GM21529 (cell line): ENCODE data around the gene FBXO30.
A peak's percentile ranks its signal among the peaks of the same experiment; 100 is the strongest.

ENCODE experiments used
- ATAC-seq: cut with Tn5 transposase; IDR thresholded peaks from one replicate; pipeline ENCODE4 v1.9.1; 2021; ENCODE audit not compliant: unreplicated experiment

Gene FBXO30

DNA sequence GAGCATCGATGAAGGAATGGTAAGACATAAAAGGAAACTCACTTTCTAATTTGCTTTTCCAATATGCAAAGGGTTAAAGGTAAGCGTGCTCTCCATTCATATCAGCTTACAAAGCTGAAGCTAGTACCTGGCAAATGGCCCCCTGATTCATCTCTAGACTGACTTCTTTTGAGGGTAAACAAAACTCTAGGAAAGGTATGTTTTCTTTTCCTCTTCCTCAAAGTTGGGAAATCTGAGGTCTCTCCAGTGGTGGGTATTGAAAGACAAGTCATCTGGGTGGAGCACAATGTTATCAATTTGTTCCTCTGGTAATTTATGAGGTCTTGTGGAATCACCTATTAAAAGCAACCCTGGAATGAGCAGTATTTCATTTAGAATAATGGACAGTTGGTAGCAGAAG lies 7.9 kb upstream of the FBXO30 start:
- no peak for ATAC-seq

DNA sequence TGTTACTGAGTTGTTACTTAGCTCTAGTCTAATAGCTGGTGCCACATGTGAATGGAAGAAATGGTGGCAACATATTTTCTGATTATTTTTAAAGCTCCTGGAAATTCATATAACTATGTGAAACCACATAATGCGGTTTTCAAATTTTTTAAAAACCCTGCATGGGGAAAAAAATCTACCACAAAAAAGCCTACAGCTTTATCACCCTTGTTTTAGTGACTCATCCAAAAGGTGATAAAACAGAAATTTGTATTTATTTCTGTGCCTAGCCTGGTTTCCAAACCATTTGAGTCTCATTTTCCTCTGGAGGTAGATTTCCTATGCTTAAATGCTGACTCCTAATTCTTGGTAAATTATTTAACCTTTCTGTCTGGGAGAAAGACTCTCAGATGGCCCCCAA lies 5.4 kb upstream of the FBXO30 start:
- no peak for ATAC-seq

DNA sequence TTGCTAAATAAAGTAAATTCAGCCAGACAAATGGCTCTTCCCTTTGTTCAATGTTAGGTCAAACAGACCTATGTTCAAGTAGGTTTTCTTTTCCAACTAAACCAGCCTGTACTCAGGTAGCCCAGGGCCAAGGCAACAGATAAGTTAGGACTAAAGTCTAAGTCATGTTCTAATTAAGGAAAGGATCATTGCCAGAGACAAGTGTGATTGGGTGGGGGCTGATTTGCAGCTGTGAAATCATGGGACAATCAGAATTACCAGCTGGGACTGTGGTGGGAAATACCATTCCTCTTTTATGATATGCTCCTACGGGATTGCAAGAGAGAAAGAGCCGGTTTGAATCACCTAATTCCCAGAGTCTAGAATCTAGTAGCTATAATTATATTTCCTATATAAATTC lies 4.2 kb upstream of the FBXO30 start:
- no peak for ATAC-seq

DNA sequence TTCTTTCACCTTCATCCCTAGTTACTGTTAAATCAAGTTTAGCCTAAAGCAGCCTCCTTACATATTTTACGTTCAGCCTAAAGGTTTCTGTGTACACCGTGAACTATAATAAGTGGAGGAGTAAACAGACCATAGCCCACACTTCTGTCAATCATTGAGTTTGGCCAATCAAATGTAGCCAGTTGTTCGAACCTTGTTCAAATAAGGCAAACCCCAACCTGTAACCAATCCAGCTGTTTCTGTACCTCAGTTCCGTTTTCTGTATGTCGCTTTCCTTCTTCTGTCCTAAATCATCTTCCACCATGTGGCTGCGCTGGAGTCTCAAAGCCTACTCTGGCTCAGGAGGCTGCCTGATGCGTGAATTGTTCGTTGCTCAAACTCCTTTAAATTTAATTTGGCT lies 1.8 kb upstream of the FBXO30 start:
- ATAC-seq: no peak

DNA sequence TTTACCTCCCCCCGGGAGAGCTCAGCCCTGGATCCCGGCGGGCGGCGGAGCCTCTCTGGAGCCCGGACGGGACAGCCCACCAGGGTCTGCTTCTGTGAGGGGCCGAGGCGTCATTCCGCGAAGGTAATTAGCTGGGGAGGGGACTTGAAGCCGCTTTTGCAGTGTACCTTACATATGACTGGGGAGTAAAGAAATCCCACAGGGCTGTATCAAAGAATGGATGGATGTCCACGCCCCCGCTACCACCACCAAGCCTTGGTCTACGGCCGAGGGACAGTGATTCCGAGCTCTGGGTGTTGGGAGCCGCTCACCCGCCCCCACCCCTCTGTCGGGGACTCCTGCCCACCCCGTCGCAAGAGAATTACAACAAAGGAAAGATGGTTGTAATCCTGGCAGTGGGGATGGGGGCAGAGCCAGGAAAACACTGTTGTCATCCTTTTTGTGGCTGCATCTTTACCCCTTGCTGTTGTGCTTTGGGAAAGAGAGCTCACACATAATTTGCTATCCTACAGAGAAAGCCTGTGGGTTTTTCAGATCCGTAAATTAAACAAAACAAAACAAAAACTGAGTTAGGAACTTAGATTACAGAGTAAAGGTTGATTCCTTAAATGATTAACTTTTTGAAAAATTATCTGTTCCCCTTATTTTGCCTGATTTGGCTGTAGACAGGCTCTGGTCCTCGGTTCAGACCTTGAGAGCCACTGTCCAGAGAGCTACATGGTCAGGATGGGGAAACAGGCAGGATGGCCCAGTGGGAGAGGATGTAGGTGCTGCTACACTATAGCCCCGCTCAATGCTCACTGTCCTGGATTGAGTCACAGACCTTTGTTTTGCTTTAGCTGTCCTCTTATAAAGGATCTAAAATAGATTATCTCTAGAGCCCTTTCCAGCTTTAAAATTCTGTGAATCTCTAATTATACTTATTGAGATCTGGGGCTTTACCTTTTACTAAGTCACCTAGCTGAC lies 997 bp upstream of the FBXO30 start:
- ATAC-seq: peak; percentile 2

DNA sequence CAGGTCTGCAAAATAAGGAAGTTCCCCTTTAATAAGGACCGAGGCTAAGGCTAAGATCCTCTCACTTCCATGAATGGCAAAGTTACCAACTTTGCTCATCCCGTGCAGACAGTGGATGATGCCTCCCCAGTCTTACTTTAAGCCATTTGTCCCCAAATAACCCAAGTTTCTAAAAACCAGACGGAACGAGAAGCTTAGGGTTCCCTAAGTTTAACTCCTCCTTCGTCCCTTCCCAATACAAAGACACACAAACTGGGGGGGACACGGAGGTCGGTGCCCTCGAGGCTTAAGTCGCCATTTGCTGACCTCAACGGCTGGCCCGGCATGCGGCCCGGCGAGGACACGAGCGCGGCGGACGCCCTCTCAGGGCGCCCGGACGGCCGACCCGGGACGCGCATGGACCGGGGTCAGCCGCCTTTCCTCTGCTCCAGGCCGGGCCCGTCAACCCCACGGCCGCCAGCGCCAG lies 527 bp downstream of the FBXO30 start:
- ATAC-seq: peak; percentile 22

DNA sequence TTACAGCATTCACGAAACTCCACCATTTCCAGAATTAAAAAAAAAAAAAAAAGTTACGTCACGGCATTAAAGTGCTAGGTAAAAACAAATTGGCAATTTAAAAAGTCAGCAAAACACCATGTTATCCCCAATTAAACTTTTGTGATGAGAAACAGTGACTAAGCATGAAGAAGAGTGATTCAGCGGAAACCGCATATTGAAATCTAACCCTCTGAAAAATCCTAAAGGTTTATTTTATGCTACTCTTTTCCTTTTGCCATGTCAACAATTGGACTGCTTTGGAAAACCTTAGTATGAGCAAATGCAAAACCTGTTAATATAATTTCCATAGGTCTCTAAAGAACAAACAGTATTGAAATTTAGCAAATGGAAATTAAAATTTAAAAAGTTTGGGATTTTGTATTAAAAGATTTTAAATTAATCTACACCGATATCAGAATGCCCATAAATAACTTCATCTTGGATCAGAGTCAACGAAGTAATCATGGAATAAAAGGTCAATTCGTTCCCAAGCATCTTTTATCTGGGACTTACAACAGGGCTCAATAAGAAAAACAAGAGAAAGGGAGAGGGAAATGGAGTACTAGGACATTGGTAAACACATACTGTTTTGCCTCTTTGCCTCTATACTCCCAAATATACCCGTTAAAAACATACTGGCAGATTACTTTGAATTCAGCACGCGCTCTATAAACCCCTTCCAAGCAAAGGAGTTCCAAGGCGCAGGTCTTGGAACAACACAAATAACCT lies 1.1 kb downstream of the FBXO30 start:
- no peak for ATAC-seq

DNA sequence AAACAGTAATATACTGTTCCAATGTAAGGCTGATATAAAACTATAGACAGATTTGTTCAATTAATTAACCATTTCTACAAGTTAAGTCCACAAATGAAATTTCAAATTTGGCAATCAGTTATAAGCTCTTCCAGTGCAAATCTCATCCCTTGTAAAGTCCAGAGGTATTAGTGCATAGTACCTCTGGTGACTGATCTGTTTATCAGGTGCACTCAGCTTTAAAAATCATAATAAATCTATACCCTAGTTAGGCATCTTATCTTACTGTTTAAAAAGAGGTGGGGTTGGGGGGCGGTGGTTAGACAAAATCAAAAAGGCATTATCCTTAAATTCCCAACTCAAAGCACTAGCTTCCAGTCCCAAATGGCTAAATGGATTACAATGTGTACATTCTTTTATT lies 2.9 kb downstream of the FBXO30 start:
- ATAC-seq: no peak

DNA sequence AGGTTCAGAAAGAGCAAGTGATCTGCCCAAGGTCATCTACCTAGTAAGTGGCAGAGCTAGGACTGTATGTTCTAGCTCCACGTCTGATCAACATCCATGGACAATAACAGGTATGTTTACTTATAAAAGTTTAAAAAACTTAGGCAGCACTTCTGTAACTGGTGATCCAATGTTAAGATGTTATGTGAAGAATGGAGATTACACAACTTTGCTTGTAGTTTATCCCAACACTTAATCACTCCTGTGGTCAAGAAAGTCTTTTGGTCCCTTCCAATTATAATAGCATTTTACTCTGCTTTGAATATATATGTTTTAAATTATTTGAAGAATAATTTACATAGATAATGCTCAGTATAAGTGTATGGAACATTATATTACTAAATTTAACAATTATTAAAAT lies 4.8 kb downstream of the FBXO30 start:
- no peak for ATAC-seq

DNA sequence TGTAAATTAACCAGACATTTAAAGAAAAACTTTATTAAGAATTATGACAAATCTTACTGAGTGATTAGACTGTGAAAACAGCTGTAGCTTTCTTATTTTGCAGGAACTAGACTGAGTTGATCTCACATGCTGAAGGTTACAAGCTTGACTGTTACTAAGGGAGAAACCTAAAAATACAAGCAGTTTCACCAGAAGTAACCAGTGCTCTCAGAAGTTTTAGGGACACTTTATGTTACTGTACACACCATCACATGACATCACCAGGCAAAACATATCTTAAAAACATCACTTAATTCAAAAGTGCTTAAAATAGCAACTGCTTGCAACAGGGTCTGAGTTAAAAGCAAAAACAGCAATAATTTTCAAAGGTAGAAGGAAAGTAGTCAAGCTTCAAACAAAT lies 5.4 kb downstream of the FBXO30 start:
- peak; percentile 86 for ATAC-seq

DNA sequence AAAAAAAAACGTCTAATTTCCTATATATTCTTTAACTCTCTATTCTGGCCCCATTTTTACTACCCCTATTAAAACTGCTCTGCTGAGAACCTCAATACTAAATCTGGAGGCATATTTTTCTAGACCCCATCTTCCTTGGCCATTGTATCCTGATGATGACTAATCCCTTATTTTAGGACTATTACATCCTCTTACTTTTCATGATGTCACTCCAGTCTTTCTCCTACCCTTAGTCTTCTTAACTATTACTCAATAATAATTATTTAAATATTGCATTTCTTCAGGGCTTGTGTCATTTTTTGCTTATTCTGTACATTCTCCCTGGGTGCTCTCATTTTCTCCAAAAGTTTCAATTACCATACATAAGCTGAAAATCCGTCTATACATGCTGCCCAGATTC lies 6.4 kb downstream of the FBXO30 start:
- no peak for ATAC-seq

DNA sequence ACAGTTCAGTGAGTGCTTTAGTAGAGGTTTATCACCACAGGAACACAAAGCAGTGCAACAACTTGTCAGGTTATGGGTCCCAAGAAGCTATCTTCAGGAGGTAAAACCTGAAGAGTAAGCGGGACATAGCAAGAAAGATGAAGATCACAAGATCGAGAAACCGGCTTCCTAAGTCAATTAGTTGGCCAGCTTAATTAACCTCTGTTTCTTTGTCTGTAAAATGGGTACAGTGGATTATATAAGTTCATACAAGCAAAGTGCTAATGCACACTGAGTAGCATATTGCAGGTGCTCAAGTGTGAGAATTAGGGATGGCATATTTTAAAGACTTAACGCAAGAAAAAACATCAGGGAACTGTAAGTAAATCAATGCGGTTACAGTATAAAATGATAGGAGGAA lies 12.5 kb downstream of the FBXO30 start:
- ATAC-seq: no peak

DNA sequence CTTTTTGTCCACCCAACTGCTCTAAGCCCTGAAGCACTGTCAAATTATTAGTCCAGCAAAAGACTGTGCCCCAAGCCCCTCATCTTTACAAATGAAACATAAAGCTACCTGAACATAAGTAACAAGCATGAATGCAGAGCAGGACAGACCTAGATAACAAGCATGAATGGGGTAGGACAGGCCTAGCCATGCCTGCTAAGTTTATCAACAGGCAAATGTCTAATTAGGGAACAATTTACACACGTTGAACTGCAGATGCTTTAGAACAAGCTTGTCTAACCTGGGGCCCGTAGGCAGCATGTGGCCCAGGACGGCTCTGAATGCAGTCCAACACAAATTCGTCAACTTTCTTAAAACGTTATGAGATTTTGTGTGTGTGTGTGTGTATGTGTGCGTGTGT lies 13.6 kb downstream of the FBXO30 start:
- ATAC-seq: no peak

DNA sequence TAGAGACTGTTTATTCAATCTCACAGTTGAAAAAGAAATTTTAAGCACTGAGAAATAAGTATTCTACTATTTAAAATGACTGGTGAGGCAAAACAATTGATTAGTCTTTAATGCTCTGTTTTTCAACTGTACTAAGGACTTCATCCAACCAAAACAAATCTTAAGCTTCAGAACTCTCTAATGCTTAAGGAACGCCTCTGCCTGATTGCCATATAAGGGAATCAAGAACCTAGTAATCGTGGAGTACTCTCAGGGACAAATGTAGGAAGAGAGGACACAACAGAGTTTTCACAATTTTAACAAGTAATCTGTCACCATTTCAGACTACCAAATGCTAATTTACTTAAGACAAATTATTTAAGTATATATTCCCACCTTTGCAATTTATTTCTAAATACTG lies 16.1 kb downstream of the FBXO30 start:
- ATAC-seq: no peak

DNA sequence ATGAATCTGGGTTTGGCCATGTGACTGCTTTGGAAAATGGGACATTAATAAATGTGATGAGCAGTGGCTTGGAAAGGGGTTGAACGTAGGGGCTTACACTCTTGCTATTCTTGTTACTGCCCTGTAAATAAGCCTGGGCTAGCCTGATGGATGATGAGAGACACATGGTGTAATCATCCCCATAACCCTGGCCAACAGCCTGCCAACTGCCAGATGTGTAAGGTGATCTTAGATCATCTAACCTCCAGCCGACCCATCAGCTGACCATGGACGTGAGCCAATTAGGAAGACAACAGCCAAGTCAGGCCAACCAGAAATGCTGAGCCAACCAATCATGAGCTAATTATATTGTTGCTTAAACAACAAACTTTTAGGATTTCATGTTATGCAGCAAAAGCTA lies 25.2 kb downstream of the FBXO30 start:
- ATAC-seq: no peak

DNA sequence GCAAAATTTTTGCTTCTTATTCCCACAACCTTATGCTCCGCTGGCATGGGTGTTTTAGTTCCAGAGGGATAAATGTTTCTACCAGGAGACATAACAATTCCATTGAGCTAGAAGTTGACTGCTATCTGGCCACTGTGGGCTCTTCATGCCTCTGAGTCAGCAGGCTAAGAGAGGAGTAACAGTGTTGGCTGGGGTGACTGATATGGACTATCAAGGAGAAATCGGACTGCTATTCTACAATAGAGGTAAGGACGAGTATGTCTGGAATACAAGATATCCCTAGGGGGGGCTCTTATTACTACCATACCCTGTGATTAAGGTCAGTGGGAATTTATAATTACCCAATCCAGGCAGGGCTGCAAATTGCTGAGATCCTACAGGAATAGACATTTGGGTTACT lies 26.9 kb downstream of the FBXO30 start:
- no peak for ATAC-seq

DNA sequence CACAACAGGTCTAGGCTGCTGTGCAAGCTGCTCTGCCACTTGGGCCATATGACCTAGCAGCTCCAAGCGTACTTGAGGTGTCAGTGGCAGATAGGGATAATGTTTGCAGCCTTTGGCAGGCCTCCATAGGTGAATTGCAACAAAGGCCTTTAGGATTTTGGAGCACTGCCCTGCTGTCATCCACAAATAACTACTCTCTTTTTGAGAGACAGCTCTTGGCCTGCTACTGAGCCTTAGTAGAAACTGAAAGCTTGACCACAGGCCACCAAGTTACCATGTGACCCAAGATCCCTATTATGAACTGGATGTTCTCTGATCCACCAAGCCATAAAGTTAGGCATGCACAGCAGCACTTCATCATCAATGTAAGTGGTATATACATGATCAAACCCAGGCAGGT lies 29.9 kb downstream of the FBXO30 start:
- peak; percentile 75 for ATAC-seq

DNA sequence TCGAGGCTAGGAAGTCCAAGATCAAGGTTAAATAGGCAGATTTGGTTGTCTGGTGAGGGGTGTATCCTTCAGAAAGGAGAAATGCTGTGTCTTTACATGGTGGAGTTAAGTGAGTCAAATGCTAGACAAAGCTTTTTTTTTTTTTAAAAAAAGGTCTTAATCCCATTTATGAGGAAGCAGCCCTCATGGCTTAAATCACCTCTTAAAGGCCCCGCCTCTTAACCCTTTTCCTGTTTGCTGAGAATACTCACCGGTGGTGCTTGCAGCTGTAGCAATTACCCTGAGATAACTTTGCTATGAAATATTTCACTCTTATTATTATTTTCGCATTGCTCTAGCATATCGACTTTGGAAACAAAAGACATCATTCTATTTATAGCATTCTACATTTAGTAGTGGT lies 30.8 kb downstream of the FBXO30 start:
- no peak for ATAC-seq

DNA sequence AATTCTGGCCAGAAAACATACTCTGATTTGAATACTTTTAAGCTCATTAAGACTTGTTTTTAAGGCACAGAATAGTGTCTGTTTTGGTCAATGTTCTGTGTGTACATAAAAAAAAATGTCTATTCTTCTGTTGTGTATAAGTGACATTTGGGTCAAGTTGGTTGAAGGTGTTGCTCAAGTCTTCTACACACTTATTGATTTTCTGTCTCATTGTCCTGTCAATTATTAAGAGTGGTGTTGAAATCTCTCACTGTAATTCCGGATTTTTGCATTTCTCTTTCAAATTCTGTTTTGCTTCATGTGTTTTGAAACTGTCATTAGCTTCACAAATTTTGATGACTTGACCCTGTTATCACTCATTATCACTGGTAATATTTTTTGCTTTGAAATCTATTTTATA lies 41.7 kb downstream of the FBXO30 start:
- no peak for ATAC-seq

DNA sequence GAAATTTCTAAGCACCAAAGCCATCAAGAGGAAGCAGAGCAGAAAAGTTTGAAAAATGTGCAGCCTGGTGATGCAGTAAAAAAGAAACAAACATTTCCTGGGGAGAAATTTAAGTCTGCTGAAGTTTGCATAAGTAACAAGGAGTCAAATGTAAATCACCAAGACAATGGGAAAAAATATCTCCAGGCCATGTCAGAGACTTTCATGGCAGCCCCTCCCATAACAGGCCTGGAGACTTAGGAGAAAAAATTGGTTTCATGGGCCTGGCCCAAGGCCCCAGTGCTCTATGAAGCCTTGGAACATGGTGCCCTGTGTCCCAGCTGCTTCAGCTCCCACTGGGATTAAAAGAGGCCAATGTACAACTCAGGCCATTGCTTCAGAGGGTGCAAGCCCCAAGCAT lies 49.1 kb downstream of the FBXO30 start:
- ATAC-seq: no peak

DNA sequence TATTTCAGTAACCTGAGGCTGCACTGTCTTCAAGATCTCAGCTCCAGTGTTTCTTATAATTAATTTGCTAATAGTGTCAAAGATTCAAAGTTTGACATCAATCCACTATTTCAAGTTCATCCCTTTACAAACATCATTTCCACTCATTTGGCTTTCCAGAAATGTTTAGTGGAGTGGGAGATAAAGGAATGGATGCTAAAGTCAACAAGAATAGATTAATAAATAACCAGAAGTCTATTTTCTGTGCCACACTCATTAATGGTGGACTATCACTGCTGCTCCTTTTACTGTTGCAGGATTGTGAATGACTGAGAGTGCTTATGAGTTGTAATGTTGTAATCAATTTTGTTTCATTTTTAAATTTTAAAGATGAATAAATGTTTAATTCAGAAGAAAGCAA lies 50.9 kb downstream of the FBXO30 start:
- ATAC-seq: no peak

DNA sequence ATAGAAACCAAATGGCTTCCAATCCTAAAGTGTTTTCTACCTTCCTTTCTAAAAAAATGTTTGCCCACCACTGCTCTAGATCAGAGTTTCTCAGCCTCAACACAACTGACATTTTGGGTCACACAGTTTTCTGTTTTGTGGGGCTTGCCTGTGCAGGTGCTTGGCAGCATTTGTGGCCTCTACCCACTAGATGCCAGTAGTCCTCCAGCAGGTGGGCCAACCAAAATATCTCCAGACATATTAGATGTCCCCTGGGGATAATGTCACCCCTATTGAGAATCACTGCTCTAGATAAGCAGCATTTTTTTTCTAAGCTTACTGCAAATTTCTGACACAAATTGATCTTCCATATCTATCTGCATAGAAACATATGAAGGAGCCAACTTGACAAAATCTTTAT lies 53.0 kb downstream of the FBXO30 start:
- ATAC-seq: peak; percentile 85
